GM23248 (cell line): Measurements from ENCODE around the gene CRISPLD2. TPM values are rescaled to one million over a fixed set of nuclear protein-coding genes. Genes with fewer than 3 reads are reported as not detected.
"Not testable (repeated sequence)": the region's sequence is repeated elsewhere in the genome, so short reads cannot be mapped to it uniquely, and the experiment has no call there.

Source experiments
- DNase-seq: peaks from one replicate; pipeline ENCODE4 v3.0.0-alpha.2; 2015
- H2AFZ ChIP-seq: fragments of 200-600 bp; sonication (generic); 2 replicates; pipeline ENCODE4 v1.6.1; 2016; ENCODE audit warnings: antibody characterized with exemption
- H3F3A ChIP-seq: fragments of 200-600 bp; sonication (generic); 2 replicates; pipeline ENCODE4 v1.6.1; 2016; ENCODE audit warnings: mild to moderate bottlenecking, antibody characterized with exemption, mixed run types; ENCODE audit not compliant: insufficient read depth
- H3K27ac ChIP-seq: fragments of 200-600 bp; sonication (generic); 2 replicates; pipeline ENCODE4 v1.5.1; 2016; ENCODE audit warnings: mild to moderate bottlenecking
- H3K27me3 ChIP-seq: fragments of 200-600 bp; sonication (generic); replicated peaks from 2 replicates; pipeline ENCODE4 v1.6.1; 2016; ENCODE audit warnings: mild to moderate bottlenecking; ENCODE audit not compliant: insufficient read depth
- H3K36me3 ChIP-seq: fragments of 200-600 bp; sonication (generic); 2 replicates; pipeline ENCODE4 v1.6.1; 2016; ENCODE audit warnings: low read depth, mild to moderate bottlenecking
- H3K4me1 ChIP-seq: fragments of 200-600 bp; sonication (generic); 2 replicates; pipeline ENCODE4 v1.6.1; 2016; ENCODE audit warnings: mild to moderate bottlenecking; ENCODE audit not compliant: insufficient read depth
- H3K4me2 ChIP-seq: fragments of 200-600 bp; sonication (generic); one replicate; pipeline ENCODE4 v1.6.1; 2016; ENCODE audit warnings: mild to moderate bottlenecking; ENCODE audit not compliant: unreplicated experiment
- H3K4me3 ChIP-seq: fragments of 200-600 bp; sonication (generic); 2 replicates; pipeline ENCODE4 v1.5.1; 2016; ENCODE audit warnings: mild to moderate bottlenecking
- H3K79me2 ChIP-seq: fragments of 200-600 bp; sonication (generic); 2 replicates; pipeline ENCODE4 v1.6.1; 2016; ENCODE audit warnings: mild to moderate bottlenecking; ENCODE audit not compliant: insufficient read depth
- H3K9ac ChIP-seq: fragments of 200-600 bp; sonication (generic); 2 replicates; pipeline ENCODE4 v1.6.1; 2016; ENCODE audit warnings: mild to moderate bottlenecking
- H3K9me2 ChIP-seq: fragments of 200-600 bp; sonication (generic); 2 replicates; pipeline ENCODE4 v1.6.1; 2016; ENCODE audit warnings: mixed run types, mild to moderate bottlenecking, moderate library complexity; ENCODE audit not compliant: insufficient read depth
- H3K9me3 ChIP-seq: fragments of 200-600 bp; sonication (generic); one replicate; pipeline ENCODE4 v1.6.1; 2017; ENCODE audit warnings: low read depth
- H4K20me1 ChIP-seq: fragments of 200-600 bp; sonication (generic); 2 replicates; pipeline ENCODE4 v1.6.0; 2016; ENCODE audit not compliant: insufficient read depth
- EZH2 ChIP-seq: fragments of 200-600 bp; sonication (generic); IDR thresholded peaks from 2 replicates; pipeline ENCODE4 v1.6.1; 2018; ENCODE audit warnings: antibody characterized with exemption, mild to moderate bottlenecking; ENCODE audit not compliant: insufficient read depth, poor library complexity, severe bottlenecking
- EZH2phosphoT487 ChIP-seq: fragments of 200-600 bp; sonication (generic); IDR thresholded peaks from 2 replicates; pipeline ENCODE4 v1.6.1; 2018; ENCODE audit warnings: antibody characterized with exemption, moderate library complexity, mild to moderate bottlenecking, low read depth; ENCODE audit not compliant: insufficient read depth
- WGBS, 2 experiments: methylation state at CpG; one replicate each; pipeline ENCODE4 v1.1.6; 2015 to 2017; ENCODE audit warnings: low lambda C conversion rate in 2 of 2, low coverage in 1 of 2; ENCODE audit errors: missing lambda C conversion rate in 2 of 2; 5-methylcytosine and 5-hydroxymethylcytosine counted together
- in situ Hi-C: fragments of 300-500 bp; cut with MboI; formaldehyde crosslinking; loops from 2 replicates; pipeline ENCODE4 v1.15.0; 2020
- polyA plus RNA-seq: library from polyadenylated mRNA; unstranded; fragments of >200 nt; fragmentation: Nextera tagmentation; extraction: Ambion mirVana; gene quantifications from 2 replicates; pipeline ENCODE4 v1.2.1, GENCODE V29; 2016
- total RNA-seq: library from RNA; depleted of rRNA; stranded (reverse); fragments of >200 nt; shearing (Covaris generic); gene quantifications from 2 replicates; pipeline ENCODE4 v1.2.3, GENCODE V29; 2014

The CRISPLD2 gene
- total and polyA plus RNA-seq, 2 experiments from 2014 or later: 21.5 to 36.3 TPM

DNA sequence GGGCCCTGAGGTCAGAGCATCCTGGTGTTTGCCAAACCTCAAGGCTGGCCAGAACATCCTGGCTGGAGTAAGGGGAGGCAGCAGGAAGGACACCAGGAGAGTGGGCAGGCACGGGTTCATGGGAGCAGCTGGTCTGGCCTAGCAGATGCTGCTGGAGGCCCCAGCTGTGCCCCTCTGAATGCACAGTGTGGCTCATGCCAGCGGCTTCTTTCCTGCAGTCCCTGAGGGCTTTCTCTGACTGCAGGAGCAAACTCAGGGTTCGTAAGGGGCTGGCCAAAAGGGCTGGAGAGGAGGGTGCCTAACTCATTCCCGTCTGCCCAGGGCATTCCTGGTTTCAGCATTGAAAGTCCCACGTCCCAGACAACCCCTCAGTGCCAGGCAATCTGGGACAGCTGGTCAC lies 112.9 kb downstream of the CRISPLD2 start:
- Histone ChIP-seq H3K9ac (no peak overlapping the region), H3F3A (no peaks in the 10 kb centered on the region; the same call in 1 of the 2 replicates), H3K9me2 (no peaks in the 10 kb centered on the region), H3K4me3 (no peak overlapping the region), H4K20me1 (no peaks in the 10 kb centered on the region), H3K27me3 (no peaks in the 10 kb centered on the region), H3K4me1 (peaks cover 30% of the 10 kb centered on the region), H3K4me2 (no peak overlapping the region), H3K36me3 (no peaks in the 10 kb centered on the region), H3K27ac (no peak overlapping the region), H3K79me2 (no peaks in the 10 kb centered on the region), H2AFZ (no peak overlapping the region), H3K9me3 (no peaks in the 10 kb centered on the region)
- TF ChIP-seq EZH2: no peak
- TF ChIP-seq EZH2phosphoT487: no peak
- DNase-seq: no peak
- 86 to 88% methylated on average over 5 of the region's 5 CpGs for WGBS, 2 experiments
- in situ Hi-C loops: no loop called here

GRCh38 chr16:84933774-84934631 lies 114.2 kb downstream of the CRISPLD2 start:
- Histone ChIP-seq H3K79me2 (no peaks in the 10 kb centered on the region), H3K4me1 (peaks cover 22% of the 10 kb centered on the region), H3K4me3 (no peak overlapping the region), H3K27ac (no peak overlapping the region), H3K9me3 (no peaks in the 10 kb centered on the region), H3K36me3 (no peaks in the 10 kb centered on the region), H4K20me1 (no peaks in the 10 kb centered on the region), H2AFZ (peak overlapping the region; percentile 34; the same call in 1 of the 2 replicates), H3K9ac (peak overlapping the region; percentile 48), H3F3A (no peaks in the 10 kb centered on the region; the same call in 1 of the 2 replicates), H3K9me2 (no peaks in the 10 kb centered on the region), H3K27me3 (no peaks in the 10 kb centered on the region), H3K4me2 (peak overlapping the region; percentile 4)
- WGBS, 2 experiments: 16 to 17% methylated on average over 26 to 29 of the region's 29 CpGs
- DNase-seq: peak; percentile 75
- TF ChIP-seq EZH2phosphoT487: no peak
- no peak for TF ChIP-seq EZH2
- in situ Hi-C loops: no loop called here

- peaks cover 29% of the 10 kb centered on the region for H3K4me1 ChIP-seq
- no peaks in the 10 kb centered on the region for H3K9me3 ChIP-seq
- no peaks in the 10 kb centered on the region for H3F3A ChIP-seq
- no peak overlapping the region for H3K27ac ChIP-seq
- TF ChIP-seq EZH2 (no peak), EZH2phosphoT487 (no peak)
- in situ Hi-C loops: no loop called here
- no peaks in the 10 kb centered on the region for H3K79me2 ChIP-seq
- DNase-seq: no peak
- WGBS, 2 experiments: 48 to 53% methylated on average over 8 to 9 of the region's 9 CpGs
- H3K36me3 ChIP-seq: no peaks in the 10 kb centered on the region
- H3K9ac ChIP-seq: no peak overlapping the region
- no peak overlapping the region for H3K4me3 ChIP-seq
- no peaks in the 10 kb centered on the region for H4K20me1 ChIP-seq
- H3K27me3 ChIP-seq: no peaks in the 10 kb centered on the region
- no peak overlapping the region for H3K4me2 ChIP-seq
- H2AFZ ChIP-seq: no peak overlapping the region
- H3K9me2 ChIP-seq: no peaks in the 10 kb centered on the region
Observed at GRCh38 chr16:84937196-84938005, 117.6 kb downstream of the CRISPLD2 start.

DNA sequence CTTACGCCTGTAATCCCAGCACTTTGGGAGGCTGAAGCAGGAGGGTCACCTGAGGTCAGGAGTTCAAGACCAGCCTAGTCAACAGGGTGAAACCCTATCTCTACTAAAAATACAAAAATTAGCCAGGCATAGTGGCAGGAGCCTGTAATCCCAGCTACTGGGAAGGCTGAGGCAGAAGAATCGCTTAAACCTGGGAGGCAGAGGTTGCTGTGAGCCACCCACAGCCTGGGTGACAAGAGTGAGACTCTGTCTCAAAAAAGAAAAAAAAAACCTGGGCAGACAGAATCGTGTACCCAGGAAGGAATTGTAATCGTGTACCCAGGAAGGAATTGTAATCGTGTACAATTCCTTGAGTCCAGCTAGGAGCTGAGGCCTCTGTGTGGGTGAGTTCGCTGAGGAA lies 118.8 kb downstream of the CRISPLD2 start:
- H3K9me3 ChIP-seq, H3K79me2 ChIP-seq, H3K27me3 ChIP-seq, H3K4me2 ChIP-seq, H3K27ac ChIP-seq, H3K9me2 ChIP-seq, H3F3A ChIP-seq, H3K4me3 ChIP-seq, H3K9ac ChIP-seq, H2AFZ ChIP-seq, H4K20me1 ChIP-seq, DNase-seq, H3K36me3 ChIP-seq, in situ Hi-C loops: not testable (repeated sequence)
- H3K4me1 ChIP-seq: peaks cover 26% of the 10 kb centered on the region
- 80 to 82% methylated on average over 6 of the region's 6 CpGs for WGBS, 2 experiments
